ENCODE results near the gene CTNNA1. TPM values are rescaled to one million over a fixed set of nuclear protein-coding genes. Genes with fewer than 3 reads are reported as not detected.

Gene CTNNA1
- total RNA-seq, 1 donor, result 327 TPM

DNA sequence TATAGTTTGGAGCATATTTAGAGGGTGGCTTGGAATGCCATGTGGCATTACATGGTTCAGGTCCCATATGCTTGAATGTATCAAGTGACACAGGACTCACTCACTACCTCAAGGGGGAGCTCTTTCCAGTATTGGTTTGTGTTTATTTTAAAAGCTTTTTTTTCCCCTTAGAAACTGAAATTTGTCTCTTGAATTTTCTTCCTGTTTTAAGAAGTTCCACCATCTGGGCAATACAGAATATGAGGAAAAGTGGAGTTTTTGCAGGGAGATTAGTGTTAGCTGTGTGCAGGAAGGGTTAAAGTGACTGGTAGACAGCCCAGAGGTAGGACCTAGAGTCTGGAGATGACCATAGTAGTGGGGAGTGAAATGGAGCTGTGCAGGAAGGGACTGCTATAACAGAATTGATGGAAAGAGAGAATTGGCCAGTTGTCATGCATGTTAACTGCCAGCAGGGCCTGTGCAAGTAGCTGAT, 36.6 kb downstream of the CTNNA1 start:
- DNase-seq (ENCODE audit: low read depth), result peak; percentile 43
- H3K4me3 ChIP-seq (ENCODE audit: low read depth, low read length), result no peak overlapping the region
- TF ChIP-seq, protein P1, sequence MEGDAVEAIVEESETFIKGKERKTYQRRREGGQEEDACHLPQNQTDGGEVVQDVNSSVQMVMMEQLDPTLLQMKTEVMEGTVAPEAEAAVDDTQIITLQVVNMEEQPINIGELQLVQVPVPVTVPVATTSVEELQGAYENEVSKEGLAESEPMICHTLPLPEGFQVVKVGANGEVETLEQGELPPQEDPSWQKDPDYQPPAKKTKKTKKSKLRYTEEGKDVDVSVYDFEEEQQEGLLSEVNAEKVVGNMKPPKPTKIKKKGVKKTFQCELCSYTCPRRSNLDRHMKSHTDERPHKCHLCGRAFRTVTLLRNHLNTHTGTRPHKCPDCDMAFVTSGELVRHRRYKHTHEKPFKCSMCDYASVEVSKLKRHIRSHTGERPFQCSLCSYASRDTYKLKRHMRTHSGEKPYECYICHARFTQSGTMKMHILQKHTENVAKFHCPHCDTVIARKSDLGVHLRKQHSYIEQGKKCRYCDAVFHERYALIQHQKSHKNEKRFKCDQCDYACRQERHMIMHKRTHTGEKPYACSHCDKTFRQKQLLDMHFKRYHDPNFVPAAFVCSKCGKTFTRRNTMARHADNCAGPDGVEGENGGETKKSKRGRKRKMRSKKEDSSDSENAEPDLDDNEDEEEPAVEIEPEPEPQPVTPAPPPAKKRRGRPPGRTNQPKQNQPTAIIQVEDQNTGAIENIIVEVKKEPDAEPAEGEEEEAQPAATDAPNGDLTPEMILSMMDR (IDR thresholded peaks at IDR 0.05; ENCODE audit: insufficient read depth, low read length), result peak; percentile 61

DNA sequence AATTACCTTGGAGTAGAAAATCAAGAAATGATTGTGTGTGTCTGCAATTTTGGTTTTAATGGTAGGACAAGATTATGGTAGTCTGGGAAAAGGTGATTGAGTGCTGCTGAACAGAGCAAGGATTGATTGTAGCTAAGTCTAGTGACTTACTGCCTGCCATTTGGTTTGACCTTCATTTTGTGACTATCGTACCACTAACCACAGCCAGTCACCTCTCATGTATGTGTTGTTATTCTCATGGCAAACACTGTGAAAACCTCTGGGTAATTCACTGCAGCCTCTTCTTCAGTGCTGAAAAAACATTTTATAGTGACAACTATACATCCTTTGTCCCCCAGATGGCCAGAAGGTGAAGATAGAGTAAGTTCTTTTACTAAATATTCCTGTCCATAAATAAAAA, 37.5 kb downstream of the CTNNA1 start:
- no peak overlapping the region for H3K4me3 ChIP-seq (ENCODE audit: low read depth, low read length)
- TF ChIP-seq, protein P1 (IDR thresholded peaks at IDR 0.05; ENCODE audit: insufficient read depth, low read length), result no peak
- DNase-seq (ENCODE audit: low read depth), result no peak

DNA sequence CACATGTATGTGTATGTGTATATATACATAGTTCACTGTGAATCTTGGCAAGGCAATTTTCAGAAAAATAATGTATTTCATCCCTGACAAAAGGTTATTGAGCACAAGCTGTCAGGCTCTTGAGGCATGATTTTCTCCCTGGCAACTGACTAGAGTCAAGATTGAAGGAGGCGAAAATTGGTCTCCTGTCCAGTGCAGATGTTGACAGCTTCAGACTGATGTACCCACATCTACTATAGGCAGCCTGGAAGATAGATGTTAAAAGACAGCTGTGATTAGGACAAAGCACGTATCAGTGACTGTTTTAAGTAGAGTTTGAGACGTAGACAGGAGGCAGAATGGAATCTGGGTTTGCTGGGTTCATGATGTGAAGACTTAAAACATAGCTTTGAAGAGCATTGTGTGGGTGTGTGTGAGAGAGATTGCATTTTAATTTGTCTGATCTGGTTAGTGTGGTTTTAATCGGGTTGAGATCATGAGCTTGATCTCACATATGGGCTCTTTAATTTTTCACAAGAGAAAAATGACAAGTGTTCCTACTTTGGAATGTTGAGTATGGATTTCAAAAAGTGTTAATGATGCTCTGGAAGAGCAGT, 39.1 kb downstream of the CTNNA1 start:
- no peak overlapping the region for H3K4me3 ChIP-seq (ENCODE audit: low read depth, low read length)
- TF ChIP-seq, protein P1 (IDR thresholded peaks at IDR 0.05; ENCODE audit: insufficient read depth, low read length), result no peak
- no peak for DNase-seq (ENCODE audit: low read depth)

DNA sequence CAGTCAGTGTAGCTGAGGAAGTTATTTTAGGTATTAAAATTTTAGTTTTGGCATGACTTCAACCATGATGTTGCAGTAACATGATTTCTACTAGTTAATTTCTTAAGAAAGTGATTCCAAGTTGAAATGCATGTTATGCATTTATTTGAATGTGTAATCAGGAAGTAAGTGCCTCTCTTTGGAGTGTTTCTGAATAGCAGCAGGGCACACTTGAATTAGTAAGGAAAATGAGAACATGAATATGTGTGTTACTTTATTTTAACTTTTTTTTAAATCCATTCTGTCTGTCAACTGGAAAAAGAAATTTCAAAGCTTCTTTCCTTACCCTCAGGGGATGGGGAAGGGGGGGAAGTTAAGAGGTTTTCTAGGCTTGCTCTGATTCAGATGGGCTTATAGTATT, 40.4 kb downstream of the CTNNA1 start:
- peak; percentile 40 for DNase-seq (ENCODE audit: low read depth)
- H3K4me3 ChIP-seq (ENCODE audit: low read depth, low read length), result no peak overlapping the region
- TF ChIP-seq, protein P1 (IDR thresholded peaks at IDR 0.05; ENCODE audit: insufficient read depth, low read length), result no peak

DNA sequence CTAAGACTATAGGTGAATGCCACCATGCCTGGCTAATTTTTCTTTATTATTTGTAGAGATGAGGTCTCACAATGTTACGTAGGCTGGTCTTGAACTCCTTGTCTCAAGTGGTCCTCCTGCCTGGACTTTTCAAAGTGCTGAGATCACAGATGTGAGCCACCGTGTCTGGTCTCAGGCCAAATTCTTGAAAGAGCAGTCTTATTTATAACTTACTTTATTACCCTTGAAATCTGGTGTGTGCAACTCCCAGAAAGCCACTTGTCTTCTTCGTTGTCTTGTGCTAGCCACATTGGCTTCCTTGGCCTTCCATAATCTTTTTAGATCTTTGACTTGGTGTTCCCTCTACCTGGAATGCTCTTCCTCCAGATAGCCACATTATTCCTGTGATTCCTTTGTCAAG, 50.1 kb downstream of the CTNNA1 start:
- no peak for DNase-seq (ENCODE audit: low read depth)
- no peak overlapping the region for H3K4me3 ChIP-seq (ENCODE audit: low read depth, low read length)
- TF ChIP-seq, protein P1 (IDR thresholded peaks at IDR 0.05; ENCODE audit: insufficient read depth, low read length), result no peak

DNA sequence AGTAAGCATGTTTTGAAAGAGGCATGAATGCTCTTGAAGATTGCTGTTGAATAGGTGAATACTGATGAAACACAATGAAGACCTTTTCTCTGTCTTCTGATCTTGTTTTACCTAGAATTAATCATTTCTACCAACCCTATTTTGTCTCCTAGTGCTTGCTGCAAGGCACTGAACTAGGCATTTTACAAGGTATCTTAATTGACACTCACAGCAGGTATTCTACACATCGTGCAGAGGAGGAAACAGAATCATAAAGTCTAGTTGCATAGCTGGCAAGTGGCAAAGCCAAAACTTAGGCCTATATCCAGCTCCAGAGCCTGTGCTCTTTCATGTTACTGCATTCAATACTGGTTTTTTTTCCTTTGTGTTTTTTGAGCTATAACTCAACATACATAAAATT, 50.7 kb downstream of the CTNNA1 start:
- TF ChIP-seq, protein P1 (IDR thresholded peaks at IDR 0.05; ENCODE audit: insufficient read depth, low read length), result no peak
- H3K4me3 ChIP-seq (ENCODE audit: low read depth, low read length), result no peak overlapping the region
- no peak for DNase-seq (ENCODE audit: low read depth)

DNA sequence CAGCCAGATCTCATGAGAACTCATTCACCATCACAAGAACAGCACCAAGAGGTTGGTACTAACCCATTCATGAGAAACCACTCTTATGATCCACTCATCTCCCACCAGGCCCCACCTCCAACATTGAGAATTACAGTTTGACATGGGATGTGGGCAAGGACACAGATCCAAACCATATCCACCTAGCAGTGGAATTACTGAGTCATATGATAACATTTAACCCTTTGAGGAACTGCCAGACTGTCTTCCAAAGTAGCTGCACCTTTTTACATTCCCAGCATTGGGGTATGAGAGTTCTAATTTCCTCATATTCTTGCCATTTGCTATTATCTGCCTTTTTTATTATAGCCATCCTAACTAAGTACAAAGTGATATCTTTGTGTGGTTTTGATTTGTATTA, 51.9 kb downstream of the CTNNA1 start:
- TF ChIP-seq, protein P1 (IDR thresholded peaks at IDR 0.05; ENCODE audit: insufficient read depth, low read length), result no peak
- DNase-seq (ENCODE audit: low read depth), result peak; percentile 36
- no peak overlapping the region for H3K4me3 ChIP-seq (ENCODE audit: low read depth, low read length)
